ENCODE data around the gene ABL1.

- TF ChIP-seq CTCF (IDR thresholded peaks at IDR 0.05) (no peak), POLR2A (IDR thresholded peaks at IDR 0.05) (no peak)
These were observed 85.2 kb downstream of the ABL1 start for GRCh38 chr9:130920233-130920632.
